ENCODE measurements around the gene SCUBE1.
"Not testable (repeated sequence)": the region's sequence is repeated elsewhere in the genome, so short reads cannot be mapped to it uniquely, and the experiment has no call there.

The SCUBE1 gene

GRCh38 chr22:43356881-43357280 lies 13.7 kb upstream of the SCUBE1 start:
- DNase-seq, result no peak

GRCh38 chr22:43355688-43356087 lies 12.5 kb upstream of the SCUBE1 start:
- DNase-seq, result not testable (repeated sequence)

- no peak for DNase-seq
These were observed 8.8 kb upstream of the SCUBE1 start for GRCh38 chr22:43351966-43352345.

GRCh38 chr22:43349636-43350035 lies 6.5 kb upstream of the SCUBE1 start:
- no peak for DNase-seq

- DNase-seq, result peak; percentile 10
These were observed 3.4 kb upstream of the SCUBE1 start for GRCh38 chr22:43346521-43346929.

- DNase-seq, result no peak
These were observed 2.7 kb upstream of the SCUBE1 start for GRCh38 chr22:43345761-43346301.

GRCh38 chr22:43345356-43345755 lies 2.2 kb upstream of the SCUBE1 start:
- no peak for DNase-seq

- DNase-seq, result no peak
These were observed 1.3 kb upstream of the SCUBE1 start for GRCh38 chr22:43344520-43344787.

- no peak for DNase-seq
These were observed 723 bp upstream of the SCUBE1 start for GRCh38 chr22:43343670-43344519.

- no peak for DNase-seq
These were observed 568 bp downstream of the SCUBE1 start for GRCh38 chr22:43342347-43343261.

- DNase-seq, result no peak
These were observed 1.6 kb downstream of the SCUBE1 start for GRCh38 chr22:43341565-43341964.

- DNase-seq, result no peak
These were observed 4.3 kb downstream of the SCUBE1 start for GRCh38 chr22:43338766-43339345.

- DNase-seq, result no peak
These were observed 5.2 kb downstream of the SCUBE1 start for GRCh38 chr22:43337946-43338345.

GRCh38 chr22:43337385-43337784 lies 5.8 kb downstream of the SCUBE1 start:
- DNase-seq, result no peak

GRCh38 chr22:43334378-43334777 lies 8.8 kb downstream of the SCUBE1 start:
- DNase-seq, result no peak

- DNase-seq, result no peak
These were observed 9.2 kb downstream of the SCUBE1 start for GRCh38 chr22:43333978-43334377.

- DNase-seq, result no peak
These were observed 10.0 kb downstream of the SCUBE1 start for GRCh38 chr22:43333156-43333555.

- no peak for DNase-seq
These were observed 11.5 kb downstream of the SCUBE1 start for GRCh38 chr22:43331698-43332097.

GRCh38 chr22:43331069-43331451 lies 12.1 kb downstream of the SCUBE1 start:
- no peak for DNase-seq

GRCh38 chr22:43330178-43331068 lies 12.7 kb downstream of the SCUBE1 start:
- no peak for DNase-seq

- DNase-seq, result no peak
These were observed 14.1 kb downstream of the SCUBE1 start for GRCh38 chr22:43329061-43329460.

- no peak for DNase-seq
These were observed 16.1 kb downstream of the SCUBE1 start for GRCh38 chr22:43327157-43327438.

Measured in fibroblast of skin of abdomen (primary cell).